ENCODE data around the gene STX18.

STX18 gene

DNA sequence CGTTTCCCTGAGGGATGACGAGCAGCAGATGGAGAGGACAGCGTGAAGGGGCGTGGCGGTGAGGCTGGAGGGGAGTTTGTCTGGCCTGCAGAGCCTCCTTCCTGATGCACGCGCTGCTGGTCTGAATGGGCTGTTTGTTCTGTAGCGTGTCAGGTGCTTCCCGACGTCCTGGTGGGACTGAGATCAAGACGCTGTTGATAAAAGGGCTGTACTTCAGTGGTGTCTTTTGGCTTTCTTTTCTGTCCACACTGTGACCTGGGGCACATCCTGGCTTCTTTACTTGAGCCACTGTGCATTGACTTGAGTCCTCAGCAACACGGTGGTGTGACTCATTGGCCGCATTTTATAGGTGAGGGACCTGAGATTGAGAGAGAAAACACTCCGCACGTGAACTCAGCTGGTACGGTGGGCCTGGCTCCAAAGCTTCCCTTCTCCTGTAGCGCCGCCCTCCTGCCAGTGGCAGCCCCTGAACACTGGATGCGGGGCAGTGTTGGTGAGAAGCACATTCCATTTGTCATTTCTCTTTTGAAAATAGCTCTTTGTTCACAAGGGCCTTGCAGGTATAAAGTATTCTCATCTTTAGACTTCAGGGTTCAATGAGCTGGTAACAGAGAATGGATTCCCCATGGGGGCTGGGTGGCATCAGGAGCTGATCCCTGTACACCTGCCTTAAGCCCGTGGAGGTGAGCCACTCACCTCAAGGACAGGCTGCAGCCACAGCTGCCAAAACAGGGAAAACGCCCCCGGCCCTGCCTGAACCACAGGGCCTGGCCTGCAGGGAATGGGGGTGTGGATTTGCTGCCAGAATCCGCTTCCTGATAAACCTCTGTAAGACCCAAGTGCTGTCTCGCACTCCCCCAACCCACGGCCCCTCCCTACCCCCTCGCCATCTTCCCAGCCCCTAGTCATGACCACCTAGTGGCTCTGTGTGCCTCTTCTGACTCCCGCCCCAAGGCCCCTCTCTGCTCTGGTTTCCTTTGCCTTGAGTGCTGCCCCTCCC, 125.7 kb downstream of the STX18 start:
- no peak for DNase-seq

DNA sequence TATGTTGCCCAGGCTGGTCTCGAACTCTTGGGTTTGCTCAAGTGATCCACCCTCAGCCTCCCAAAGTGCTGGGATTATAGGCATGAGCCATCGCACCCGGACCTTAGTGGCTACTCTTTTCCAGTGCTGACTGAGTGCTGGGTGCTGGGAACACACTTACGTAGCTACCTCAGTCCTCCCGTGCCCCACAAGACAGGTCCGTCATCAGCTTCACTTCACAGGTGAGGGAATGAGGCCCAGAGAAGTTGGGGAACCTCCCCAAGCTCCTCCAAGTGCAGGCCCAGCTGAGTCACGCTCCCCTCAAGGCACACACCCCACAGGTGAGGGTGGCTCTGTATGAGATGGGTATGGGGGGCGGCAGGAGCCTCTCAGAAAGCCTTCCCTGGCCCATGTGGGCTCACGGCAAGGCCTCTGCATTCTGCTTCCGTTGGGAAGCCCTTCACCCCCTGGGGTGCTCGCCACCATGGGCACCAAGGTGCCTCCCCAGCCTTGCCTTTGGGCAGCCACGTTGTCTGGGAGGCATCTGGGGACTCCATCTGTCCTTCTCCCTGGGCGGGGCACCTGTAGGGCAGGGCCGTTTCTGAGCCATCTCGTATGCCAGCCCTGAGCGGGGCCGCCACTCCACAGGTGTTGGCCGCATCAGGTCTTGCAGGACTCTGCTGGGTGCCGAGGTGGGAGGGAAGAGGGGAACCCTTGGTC, 126.6 kb downstream of the STX18 start:
- DNase-seq: no peak

DNA sequence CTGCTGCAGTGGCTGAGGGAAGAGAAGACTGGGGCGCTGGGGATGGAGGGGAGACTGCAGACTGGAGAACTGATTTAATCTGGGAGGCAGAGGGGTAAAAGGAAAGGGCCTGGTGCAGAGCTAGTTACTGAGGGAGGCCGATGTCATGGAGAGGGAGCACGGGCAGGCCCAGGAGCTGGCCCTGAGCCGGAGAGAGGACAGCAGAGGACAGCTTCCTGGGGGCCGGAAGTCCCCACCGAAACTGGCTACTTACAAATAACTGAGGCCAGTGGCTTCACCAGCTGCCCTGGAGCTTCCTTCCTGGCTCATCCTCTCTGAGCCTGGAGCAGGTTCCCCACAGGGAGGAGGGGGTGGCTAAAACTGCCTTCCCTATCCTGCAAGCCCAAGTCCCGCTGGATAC, 128.0 kb downstream of the STX18 start:
- DNase-seq: no peak

DNA sequence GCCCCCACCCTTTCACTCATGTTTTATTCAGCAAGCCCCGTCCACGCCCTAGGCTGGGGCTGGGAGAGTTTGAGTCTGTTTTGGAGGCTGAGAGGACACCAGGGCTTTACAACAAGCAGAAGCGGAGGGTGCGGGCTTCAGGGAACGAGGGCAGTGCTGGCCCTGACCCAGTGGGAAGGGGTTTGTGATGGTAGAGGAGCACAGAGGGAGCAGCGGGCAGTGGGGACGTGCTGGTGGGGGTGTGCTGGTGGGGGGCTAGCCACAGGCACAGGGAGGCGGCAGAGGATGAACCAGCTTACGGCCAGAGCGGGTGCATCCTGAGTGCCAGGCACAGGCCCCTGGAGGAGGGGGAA, 128.5 kb downstream of the STX18 start:
- no peak for DNase-seq

DNA sequence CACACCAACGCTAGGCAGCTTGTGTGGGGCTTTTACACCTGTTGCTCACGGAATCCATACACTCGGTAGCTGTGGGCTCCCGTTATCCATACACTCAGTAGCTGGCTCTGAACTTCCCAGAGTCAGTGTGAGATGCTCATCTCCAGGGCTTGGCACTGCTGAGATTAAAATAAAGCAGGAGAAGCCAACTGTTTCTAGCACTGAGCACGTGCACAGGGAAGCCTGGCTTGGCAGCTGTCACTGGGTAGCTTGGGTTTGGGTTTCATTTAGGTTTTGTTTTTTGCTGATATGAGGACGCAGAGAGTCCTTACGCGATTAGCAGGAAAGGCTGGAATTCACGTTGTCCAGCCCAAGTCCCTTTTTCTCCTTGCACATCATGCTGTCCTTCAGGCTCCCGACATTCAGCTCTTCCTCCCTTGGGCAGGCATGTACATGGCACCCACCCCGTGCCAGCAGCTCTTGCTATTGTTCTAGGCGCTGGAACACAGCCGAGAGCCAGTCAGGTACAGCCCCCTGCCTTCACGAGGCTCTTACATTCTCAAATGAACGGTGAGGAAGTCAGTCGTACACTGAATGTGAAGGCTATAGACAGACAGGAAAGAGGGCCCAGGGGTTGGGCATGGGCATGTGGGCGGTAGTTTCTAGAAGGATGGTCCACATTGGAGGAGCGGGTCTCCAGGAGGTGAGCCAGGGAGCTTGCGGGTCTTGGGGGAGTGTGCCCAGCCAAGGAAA, 129.0 kb downstream of the STX18 start:
- no peak for DNase-seq

DNA sequence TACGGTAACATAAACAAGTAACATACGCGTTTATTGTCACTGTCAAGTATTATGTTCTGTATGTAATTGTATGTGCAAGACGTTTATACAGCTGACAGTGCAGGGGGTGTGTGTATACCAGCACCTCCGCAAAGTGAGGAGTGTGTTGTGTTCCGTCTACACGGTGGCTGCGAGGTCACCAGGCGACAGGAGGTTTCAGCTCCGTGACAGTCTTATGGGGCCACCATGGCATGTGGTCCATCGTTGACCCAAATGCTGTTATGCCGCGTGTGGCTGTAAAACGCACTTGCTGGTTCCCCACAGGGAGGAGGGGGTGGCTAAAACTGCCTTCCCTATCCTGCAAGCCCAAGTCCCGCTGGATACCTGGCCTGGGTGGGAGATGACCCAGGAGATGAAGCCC, 129.9 kb downstream of the STX18 start:
- DNase-seq: no peak

DNA sequence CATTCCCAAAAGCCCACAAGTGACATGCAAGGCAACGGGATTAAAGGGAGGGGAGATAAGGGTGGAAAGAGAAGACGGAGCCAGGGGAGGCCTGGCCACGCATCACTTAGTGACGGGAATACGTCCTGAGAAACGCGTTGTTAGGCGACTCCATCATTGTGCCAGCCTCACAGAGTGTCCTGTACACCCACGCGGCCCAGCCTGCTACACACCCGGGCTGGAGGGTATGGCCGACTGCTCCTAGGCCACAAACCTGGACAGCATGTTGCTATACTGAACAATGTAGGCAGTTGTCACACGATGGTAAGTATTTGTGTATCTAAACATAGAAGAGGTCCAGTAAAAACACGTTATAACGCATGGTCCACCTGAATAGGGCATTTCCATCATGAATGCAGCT, 131.6 kb downstream of the STX18 start:
- DNase-seq: no peak

DNA sequence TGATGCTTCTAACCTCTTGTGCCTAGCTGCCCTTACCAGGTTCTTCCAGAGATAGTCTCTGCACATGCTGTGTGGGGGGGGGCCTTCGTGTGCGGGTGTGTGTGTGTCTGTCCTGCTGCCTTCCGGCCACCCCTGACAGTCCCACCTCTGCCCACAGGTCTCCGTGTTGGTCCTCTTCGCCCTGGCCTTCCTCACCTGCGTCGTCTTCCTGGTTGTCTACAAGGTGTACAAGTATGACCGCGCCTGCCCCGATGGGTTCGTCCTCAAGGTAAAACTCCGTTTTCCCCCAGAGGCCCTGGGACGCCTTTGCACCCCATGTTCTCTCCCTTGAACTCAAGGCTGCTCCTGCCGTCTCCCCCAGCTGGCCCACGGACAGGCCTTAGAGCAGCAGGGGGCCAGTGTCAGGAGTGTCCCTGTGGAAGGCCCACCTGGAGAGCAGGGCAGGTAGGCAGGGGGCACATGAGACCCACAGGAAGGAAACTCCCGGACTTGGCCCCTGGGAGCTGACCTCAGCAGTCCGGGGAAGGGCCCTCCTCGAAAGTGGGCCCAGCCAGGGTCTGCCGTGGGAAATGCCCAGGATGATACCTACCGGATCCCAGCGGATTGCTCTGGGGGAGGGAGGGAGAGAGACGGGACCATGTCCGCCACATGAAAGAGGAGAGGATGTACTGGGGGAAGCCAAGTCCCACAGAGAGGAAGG, 132.3 kb downstream of the STX18 start:
- no peak for DNase-seq

DNA sequence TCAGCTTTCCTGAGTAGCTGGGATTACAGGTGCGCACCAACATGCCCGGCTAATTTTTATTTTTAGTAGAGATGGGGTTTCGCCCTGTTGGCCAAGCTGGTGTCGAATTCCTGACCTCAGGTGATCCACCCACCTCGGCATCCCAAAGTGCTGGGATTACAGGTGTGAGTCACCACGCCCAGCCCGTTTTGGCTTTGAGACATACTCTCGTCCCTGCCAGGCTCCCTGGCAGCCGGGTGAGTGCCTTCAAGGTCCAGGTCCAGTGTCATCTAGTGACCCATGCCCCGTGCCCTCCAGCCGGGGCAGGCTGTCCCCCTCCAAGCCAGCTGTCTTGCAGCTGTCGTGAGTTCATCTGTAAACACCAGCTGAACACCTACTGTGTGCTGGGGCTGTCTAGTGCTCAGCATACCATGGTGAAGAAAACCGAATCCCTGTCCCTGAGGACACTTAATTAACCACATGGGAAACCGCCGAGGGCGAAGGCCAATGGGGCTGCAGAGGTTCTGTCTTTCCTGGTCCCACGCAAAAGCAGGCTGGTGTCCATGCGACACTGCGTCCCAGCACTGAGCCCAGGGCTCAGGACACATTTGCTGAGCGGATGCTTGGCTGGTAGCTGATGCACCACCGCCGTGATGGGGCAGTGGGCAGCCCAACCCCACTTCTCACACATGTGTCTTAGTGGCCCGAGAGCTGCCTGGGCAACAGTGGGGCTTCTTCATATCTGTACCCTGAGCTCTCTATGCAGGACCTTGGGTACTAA, 133.1 kb downstream of the STX18 start:
- DNase-seq: no peak

DNA sequence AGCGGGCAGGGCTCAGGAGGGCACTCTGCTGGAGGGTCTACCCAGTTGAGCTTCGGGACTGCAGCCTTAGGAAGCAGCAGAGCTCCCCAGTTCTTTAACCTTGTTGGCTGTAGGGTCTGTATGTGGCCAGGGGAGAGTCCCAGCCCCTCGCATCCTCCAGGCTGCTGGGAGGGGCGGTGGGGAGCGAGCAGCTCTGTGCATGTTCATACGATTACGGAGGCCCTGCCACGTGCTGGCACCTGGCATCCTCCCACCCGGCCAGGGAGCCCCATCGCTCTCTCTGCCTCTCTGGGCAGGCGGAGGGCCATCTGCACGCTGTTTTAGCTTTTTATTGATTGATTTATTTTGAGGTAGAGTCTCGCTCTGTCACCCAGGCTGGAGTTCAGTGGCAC, 133.7 kb downstream of the STX18 start:
- no peak for DNase-seq

DNA sequence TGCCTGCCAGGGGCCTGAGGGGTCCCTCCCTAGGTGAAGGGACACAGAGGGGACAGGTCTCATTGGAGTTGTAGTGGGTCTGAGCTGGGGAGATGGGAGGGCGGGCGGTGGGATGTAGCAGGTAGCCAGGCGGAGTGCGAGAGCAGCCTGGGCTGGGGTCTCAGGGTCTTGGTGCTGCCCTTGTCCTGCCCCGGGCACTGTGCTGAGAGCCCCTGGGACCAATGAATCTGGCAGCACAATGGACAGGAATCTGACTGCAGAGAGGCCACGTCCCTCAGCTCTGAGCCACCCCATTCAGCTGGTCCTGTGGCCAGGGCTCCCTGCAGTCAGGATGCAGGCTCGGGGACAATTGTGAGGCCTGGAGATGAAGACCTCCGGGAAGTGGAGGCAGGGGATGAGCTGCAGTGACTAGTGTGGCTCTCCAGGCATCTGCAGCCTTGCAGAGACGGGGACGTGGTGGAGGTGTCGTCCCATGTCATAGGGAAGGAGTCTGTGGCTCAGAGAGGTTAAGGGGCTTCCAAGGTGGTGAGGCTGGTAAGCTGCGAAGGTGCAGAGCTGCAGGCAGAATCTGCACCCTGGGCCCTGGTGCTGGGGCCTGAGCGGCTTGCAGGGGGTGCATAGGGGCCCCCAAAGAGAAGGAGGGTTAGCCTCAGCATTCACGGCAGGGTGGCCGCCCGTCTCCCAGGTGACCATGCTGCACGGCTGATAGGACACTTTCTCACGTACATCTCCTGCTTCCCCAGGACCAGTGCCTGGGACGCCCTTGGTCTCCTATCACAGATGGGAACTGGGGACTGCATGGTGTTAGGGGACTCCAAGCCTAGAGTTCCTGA, 134.3 kb downstream of the STX18 start:
- no peak for DNase-seq

DNA sequence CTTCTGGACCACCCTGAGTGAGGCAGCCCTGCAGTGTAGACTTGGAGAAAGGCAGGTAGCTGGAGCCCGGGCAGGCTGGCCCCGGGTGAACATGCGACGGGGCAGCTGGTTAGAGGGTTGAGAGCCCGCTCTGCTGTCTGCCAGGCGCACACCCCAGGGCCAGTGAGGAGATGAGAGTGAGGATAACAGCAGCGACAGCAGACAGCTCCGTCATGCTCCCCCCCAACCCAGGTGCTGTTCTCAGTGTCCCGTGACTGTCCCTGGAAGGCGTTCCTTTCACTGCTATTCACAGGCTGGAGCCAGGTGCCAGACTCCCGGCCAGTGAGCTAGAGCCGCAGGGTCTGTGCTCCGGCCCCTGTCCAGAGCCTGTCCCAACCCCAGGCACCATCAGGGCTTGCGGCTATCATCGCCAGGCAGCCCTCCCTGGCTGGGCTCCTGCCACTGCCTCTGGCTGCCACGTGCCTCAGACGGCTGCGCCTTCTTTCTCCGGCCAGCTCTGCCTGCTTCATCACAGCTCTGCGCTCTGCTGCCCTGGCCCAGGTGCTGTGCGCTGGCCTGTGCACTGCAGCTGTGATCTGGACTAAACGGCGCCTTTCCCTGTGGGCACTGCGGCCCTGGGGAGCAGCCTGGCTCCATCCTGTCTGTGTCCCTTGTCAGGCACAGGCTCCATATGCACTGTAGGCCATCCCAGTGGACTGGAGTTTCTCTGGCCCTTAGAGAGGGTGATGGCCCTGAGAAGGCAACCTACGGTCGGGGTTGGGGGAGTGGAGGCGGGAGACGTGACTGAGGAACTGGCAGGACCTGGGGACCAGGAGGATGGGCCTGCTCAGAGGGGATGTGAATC, 135.2 kb downstream of the STX18 start:
- no peak for DNase-seq

DNA sequence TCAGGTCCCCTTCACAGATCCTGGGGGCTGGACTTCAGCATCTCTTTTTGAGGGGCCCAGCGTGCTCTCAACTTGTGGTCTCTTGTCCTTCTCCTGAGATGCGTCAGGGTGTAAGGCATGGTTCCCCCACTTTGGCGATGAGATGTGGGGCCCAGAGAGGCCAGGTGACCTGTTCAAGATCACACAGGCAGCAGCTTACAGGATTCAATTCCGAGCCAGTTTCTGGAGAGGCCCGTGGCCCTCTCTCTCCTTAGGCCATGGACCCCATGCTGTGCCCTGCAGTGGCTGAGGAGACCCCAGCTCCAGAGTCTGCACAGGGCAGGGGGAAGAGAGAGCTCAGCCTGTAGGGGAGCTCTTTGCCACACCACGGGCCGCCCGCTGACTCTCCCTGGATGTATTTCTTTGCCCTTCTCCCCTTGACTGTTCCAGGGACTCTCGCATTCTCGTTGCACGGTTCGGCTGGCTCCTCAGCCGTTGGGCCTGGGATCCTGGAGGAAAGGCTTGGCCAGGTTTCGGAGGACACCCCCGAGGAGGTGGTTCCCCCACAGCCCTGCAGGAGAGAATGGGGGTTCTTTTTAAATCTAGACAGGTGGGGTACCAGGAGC, 136.4 kb downstream of the STX18 start:
- DNase-seq: no peak

DNA sequence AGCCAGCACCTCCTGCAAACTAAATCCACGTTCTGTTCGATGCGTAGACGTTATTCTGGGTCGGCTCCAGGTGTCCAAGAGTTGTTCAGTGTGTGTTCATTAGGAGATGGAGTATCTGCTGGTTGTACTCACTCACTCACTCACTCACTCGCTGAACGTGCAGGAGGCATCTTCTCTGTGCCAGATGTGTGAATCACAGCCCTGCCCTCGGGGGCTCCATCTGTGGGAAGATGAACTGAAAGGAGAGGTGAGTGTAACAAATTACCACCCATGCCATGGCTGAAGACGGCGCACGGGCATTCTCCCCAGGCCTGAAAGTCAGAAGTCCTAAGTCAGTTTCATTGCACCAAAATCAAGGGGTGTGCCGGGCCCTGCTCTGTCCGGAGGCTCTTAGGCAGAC, 138.9 kb downstream of the STX18 start:
- no peak for DNase-seq

DNA sequence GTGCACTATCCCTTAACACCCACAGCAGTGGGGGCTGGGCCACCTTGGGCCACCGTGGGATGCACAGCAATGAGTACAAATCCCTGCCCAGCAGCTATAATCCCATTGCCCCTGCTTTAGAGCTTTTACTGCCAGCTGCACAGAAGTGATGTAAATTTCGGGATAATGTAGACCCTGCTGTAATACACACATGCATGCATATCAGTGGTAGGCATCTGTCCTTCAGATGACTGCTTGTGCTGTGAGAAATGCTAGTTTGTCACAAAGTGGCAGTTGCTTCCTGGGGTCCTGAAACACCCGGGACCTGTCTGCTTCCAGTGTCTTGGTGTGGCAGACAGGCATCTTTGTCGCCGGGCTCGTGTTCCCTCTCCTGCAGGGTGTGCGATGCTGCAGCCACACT, 140.8 kb downstream of the STX18 start:
- DNase-seq: no peak

DNA sequence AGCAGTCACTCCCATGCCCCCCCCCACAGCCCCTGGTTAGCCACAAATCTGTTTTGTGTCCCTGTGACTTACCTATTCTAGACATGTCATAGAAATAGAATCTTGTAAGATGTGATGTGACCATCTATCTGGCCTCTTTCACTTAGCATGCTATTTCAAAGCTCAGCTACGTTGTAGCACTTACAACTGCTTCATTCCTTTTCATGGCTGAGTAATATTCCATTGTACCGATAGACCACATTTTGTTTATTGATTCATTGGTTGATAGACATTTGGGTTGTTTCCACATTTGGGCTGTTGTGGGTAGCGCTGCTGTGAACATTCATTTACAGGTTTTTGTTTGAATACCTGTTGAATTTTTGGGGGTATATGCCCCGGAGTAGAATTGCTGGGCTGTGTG, 143.4 kb downstream of the STX18 start:
- no peak for DNase-seq

DNA sequence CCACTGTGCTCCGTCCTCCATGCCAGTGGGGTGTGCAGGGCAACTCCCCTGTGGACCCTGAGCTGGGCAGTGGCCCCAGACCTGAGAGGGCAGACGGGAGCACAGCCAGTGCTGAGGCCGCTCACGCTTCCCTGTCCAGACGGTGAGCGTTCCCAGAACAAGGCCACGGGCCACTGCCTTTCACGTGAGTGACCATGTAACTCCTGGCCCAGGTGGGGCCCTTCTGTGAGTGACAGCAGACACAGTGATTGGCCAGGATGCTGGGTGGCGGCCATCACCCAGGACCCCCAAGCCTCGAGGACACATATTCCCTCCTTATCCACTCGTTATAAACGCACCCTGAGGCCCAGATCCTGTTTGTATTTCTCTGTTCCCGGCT, 144.4 kb downstream of the STX18 start:
- no peak for DNase-seq

DNA sequence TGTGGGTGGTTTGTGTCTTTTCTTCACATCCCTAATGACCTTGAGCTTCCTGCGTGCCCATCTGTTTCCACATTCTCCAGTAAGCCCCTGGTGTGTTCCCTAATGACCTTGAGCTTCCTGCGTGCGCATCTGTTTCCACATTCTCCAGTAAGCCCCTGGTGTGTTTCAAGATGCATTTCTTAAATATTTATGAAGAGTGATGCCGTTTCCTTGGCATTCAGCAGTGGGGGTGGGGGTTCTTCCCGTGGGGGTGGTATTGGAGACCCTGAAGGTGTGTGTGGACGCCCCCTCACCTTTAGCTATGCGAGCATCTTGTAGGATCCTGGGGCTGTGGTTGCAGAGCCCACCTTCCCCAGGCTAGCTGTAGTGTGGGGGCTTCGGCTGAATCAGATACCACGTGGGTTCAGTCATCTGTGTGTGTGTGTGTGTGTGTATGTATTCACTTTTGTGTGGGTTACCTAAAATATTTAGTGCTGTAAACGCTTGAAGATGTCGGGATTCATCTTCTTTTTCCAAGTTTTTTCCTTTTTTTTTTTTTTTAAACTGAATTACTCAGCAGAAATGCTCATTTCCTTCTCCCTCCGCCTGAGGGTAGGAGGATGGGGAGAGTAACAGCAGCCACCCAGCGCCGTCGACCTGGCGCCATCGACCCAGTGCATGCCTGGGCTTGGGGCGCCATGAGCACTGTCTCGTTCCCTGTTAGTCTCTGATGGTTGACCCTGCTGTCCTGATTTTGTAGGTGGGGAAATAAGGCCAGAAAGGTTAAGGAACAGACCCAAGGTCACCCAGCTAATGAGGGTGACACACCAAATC, 145.0 kb downstream of the STX18 start:
- DNase-seq: no peak
